Measurements from ENCODE around the gene ZFHX2.

Gene ZFHX2

DNA sequence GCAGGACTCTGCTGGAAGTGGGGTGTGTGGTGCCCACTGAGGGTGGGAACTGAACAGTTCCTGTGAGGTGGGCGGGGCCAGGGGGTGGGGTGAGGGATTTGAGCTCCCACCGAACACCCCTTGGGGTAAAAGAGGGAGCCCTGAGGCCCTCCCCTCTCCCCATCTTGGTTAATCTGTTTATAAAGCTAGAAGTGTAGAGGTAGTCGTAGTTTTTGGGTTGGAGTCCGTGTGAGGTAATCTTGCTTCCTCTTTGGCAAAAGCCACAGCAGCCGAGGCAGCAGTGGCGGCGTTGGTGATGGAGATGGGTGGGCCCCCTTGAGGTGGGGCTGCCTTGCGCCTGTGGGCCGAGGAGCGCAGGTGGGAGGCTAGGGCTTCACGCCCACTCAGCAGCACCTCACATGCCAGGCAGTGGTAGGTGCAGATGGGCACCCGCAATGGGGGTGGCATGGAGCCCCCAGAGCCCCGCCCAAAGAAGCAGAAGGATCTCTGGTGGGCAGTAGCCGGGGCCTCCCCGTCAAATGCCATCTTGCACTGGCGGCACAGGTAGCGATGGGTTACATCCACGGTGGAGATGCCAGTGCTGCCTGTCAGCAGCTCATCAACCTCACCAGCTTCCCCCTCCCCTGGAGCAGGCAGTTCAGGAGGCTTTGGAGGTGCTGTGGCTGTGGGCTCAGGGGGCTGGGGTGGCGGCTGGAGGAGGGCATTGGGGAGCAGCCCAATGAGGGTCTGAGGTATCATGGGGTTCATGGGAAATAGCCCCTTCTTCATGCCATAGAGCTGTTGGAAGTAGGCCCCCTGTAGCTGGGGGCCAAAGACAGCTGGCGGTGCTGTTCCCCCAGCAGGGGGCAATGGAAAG is 29.6 kb downstream of the ZFHX2 start:
- FAIRE-seq (no peak), DNase-seq (ENCODE audit: low spot score) (no peak)

DNA sequence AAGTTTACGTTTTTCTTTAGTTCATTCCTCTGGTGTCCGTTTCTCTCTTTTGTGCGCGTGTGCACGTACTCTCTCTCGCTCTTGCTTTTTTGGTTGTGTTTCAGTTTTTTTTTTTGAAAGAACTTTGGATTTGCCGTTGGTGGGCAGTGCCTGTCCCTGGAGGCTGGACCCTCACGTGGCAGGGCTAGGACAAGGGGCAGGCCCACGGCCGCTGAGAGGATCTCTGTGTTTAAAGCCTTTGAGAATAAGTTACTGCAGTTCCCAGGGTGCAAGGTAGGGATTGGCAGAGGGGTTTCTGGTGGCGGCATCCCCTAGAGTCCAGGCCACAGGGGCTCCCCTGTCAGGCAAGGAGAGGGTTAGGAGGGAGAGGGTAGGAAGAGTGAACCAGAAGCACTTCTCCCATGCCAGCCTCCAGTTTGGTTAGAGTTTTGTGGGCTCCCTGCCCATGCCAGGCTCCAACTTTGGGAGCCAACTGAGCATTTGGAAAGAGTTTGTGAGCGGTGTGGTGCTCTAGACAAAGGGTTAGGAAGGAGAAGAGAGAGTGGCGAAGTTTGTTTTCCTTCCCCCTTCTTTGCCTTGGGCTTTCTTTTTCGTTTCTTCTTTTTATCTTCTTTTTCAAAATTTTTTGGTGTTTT is 30.5 kb downstream of the ZFHX2 start:
- no peak for FAIRE-seq

DNA sequence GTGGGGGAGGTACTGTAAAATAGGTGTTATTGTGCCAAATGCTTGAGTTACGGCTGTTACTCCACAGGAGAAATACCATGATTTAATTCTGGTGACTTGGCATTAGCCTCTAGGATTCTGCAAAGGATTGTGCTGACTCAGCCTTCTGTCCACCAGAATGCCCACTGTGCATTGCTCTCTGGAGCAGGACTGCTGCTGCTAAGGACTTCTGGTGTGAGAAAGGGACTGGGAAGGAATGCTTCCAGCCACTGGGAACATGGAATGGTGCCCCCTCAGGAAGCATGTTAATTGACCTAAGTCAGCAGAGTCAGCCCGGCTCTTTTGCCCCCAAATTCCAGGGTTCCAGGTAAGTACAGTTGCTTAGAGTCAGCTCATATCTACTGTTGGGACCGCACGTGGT is 32.9 kb downstream of the ZFHX2 start:
- FAIRE-seq (no peak), DNase-seq (ENCODE audit: low spot score) (no peak)

More for the DNA sequence above, 30.5 kb downstream of the ZFHX2 start:
- no peak for DNase-seq (ENCODE audit: low spot score)

DNA sequence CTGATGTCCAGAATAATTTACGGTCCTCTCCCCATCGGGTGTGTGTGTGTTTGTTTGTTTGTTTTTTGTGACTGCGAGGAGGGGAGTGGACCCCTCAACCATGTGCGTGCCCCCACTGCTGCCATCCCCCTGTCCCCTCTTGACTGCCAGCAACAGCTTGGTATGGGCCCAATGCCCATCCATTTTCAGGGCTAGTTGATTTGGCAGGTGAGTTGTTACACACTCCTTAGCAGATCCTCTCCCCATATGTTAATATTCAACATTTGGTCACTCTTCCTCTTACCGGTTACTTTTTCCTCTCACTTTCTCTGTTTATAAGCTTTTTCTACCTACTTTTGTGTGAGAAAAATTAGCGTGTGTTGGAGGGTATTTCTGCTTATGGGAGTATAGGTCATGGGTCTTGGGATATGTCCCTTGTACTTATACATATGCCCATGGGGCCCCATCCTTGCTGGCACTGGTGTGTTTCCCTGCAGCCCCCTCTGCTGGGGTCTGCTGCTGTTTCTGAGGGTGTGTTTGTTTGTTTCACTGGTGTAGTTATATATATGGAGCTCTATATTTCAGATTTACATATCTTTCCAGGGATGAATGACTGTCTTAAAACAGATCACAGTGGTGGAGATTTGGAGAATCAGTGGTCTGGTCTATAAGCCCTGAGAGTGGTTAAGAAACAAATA is 33.8 kb downstream of the ZFHX2 start:
- no peak for FAIRE-seq
- DNase-seq (ENCODE audit: low spot score) = no peak

DNA sequence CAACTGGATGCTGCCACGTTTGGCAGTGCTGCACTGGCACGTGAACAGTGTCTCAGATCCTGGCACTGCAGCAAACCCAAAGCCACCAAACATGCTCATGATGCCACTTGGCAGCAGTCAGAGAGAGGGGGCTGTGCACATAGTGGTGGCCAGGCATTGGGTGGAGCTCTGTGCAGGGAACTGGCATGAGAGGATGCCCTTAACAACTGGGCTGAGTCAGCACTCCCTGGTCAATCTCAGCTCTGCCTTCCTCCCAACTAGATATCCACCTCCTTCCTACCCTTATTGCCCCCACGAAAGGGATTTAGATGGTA is 37.0 kb downstream of the ZFHX2 start:
- FAIRE-seq (no peak), DNase-seq (ENCODE audit: low spot score) (no peak)

DNA sequence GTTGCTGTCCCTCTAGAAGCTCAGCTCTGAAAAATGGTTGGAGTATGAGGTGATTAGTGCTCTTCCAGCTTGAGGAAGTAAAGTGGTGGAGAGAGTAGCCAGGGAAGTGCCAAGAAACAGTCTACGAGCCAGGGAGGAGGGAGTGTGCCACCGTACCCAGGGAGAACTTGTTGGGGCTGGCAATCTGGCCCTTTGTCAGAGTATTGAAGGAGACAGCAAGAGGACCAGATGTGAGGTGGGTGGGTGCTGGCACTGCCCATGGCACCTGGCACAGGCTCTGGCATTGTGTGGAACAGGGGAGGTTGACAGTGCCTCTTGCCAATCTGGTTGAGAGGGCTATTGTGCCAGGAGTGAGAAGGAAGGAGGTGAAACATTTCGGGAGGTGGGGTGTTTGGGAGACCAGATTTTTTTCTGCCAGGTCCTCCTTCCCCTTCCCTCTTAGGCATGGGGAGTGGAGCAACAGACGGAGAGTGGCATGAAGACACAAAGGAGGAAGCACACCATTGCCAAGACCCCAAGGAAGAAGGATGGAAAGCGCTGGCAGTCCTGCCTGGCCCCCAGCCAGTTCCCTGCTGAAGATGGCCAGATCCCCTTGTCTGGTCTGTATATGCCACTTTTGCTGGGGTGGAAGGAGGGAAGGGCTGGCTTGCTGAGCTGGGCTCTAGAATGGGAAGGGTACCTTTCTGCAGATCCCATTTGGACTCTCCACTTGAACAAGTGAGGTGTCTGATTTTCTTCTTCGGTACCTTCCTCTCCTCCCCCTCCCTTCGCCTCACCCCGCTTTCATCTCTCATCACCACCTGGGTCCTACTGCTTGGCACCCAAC is 37.5 kb downstream of the ZFHX2 start:
- FAIRE-seq = no peak
- DNase-seq (ENCODE audit: low spot score) = no peak

GRCh38 chr14:23513005-23513817 is 38.4 kb downstream of the ZFHX2 start:
- no peak for FAIRE-seq
- no peak for DNase-seq (ENCODE audit: low spot score)

- FAIRE-seq (no peak), DNase-seq (ENCODE audit: low spot score) (no peak)
Measured at GRCh38 chr14:23512156-23512555, 39.4 kb downstream of the ZFHX2 start.

DNA sequence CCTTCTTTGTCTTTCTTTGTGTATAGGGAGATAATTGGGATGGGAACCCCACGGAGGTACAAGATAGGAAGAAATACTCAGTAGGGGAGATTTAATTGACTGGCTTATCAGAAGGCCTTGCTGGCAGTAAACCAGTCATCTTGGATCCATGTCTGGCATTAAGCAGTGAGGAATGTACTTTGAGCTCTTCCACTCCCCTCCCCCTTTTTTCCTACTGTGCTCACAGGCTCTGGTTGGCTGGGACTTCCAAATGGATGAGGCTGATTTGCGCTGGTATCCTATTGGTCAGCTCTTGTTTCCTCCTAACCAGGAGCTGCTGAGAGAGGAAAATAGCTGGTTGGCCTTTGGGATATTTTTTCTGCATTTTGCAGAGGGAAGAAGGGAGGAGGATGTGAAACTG is 57.3 kb downstream of the ZFHX2 start:
- FAIRE-seq = no peak
- no peak for DNase-seq (ENCODE audit: low spot score)

DNA sequence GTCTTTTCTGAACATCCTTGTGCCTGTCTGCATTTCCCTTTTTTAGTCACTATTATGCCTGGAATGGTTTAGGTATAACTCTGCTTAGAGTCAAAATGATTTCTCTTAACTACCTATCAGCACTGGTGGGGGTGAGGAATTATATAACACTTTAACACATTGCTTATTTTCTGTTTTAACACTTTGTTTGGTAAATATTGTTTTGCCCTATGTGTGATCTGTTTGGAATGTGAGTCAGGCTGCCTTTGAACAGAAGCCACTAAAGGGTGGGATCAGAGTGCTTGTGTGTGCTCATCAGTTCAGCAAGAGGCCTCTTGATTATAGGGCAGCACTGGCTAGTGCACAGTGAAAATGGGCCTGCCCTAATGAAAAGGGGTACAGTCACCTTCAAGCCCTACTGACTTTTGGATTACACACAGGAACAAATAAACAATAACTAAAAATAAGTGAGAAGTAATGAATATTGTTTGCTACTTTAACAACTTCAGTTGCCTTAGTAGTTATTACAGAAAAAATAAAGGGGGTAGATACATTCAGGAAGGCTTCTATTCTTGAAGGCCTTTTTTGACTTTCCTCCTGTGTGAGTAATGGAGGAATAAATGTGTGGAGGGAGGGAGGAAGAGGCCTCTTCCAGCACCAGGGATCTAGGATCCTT is 58.8 kb downstream of the ZFHX2 start:
- DNase-seq (ENCODE audit: low spot score) (no peak), FAIRE-seq (no peak)

DNA sequence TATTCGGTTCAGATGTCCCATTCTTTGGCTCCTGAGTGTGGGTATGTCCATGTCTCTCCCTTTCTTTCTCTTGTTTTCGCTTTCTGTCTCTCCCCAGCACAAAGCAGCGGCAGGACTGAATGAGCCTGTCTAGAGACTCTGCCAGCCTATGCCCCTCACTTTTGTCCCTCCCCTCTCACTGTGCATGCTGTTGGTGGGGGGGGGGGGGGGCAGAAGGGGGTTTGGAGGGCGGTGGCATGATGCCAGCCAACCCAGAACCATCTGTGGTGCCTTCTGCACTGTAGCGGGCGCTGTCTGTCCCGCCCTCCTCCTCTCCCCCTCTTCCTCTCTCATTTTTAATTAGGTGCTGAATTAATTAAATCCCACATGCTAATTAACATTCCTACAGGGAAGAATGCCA is 64.3 kb downstream of the ZFHX2 start:
- FAIRE-seq (no peak), DNase-seq (ENCODE audit: low spot score) (no peak)

DNA sequence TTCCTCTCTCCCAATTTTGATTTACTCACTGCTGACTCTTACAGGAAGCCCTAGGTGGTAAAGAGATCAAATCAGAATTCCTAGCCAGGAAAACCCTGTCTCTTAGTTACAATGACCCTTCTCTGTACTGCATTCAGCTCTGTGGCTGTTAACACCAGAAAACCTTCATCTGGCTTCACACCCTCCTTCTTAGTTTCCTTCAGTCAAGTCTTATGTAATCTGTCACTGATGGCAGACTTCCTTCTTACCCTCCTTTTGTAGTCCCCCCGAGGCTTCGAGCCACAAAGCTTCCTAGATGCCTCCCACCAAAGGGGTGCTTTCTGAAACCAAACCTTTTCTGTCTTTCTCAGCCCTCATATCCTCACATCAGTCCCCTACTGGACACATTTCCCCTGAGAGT is 65.5 kb downstream of the ZFHX2 start:
- DNase-seq (ENCODE audit: low spot score) = no peak
- no peak for FAIRE-seq

DNA sequence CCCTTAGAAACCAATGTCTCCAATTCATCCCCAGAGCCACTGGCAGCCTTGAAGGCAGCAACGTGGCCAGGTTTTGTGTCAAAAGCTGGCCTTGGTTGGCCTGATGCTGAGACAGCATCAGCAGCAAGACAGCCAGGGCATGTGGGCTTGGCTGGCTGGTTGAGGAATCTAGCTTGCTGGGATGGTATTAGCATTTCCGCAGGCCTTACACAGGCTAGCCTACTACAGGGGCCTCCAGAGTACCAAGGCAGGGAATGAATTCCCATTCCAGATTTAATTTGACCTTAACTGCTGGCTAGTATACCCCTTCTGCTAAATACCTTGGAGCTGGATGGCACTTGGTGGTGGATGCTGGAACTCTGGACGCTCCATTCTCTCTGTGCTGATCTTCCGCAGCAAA is 66.2 kb downstream of the ZFHX2 start:
- DNase-seq (ENCODE audit: low spot score) (no peak), FAIRE-seq (no peak)

- FAIRE-seq (no peak), DNase-seq (ENCODE audit: low spot score) (peak; percentile 36)
Measured at GRCh38 chr14:23483236-23483854, 68.2 kb downstream of the ZFHX2 start.

GRCh38 chr14:23482823-23483148 is 68.8 kb downstream of the ZFHX2 start:
- FAIRE-seq = no peak
- no peak for DNase-seq (ENCODE audit: low spot score)

- no peak for DNase-seq (ENCODE audit: low spot score)
- no peak for FAIRE-seq
Measured at GRCh38 chr14:23481979-23482822, 69.4 kb downstream of the ZFHX2 start.

GRCh38 chr14:23481362-23481970 is 70.1 kb downstream of the ZFHX2 start:
- no peak for FAIRE-seq
- DNase-seq (ENCODE audit: low spot score) = peak; percentile 31

GRCh38 chr14:23478109-23478759 is 73.3 kb downstream of the ZFHX2 start:
- FAIRE-seq (no peak), DNase-seq (ENCODE audit: low spot score) (peak; percentile 30)
